ENCODE data around the gene HACD1. TPM values are rescaled to one million over a fixed set of nuclear protein-coding genes. Genes with fewer than 3 reads are reported as not detected.
A peak's percentile ranks its signal among the peaks of the same experiment; 100 is the strongest.

The HACD1 gene
- total RNA-seq, 1 donor from 2014 or later = 17.5 TPM

DNA sequence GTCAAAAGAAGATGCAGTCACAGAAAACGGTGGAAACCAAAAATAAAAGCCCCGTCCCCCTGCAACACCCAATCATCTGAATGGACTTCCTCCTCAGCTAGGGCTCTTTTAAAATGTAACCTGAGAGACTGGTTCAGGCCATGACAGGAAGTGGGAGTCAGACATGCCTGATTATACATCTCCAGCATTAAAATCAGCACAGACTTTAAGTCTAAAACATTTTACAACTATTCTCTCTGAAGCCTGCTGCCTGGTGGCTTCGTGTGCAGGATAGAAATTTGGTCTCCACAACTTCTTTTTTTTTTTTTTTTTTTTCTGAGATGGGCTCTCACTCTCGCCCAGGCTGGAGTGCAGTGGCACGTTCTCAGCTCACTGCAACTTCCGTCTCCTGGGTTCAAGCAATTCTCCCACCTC, 30.3 kb downstream of the HACD1 start:
- DNase-seq (ENCODE audit: low read depth in 2 of 2) = peak in 1 of 2 donors; percentile 13

DNA sequence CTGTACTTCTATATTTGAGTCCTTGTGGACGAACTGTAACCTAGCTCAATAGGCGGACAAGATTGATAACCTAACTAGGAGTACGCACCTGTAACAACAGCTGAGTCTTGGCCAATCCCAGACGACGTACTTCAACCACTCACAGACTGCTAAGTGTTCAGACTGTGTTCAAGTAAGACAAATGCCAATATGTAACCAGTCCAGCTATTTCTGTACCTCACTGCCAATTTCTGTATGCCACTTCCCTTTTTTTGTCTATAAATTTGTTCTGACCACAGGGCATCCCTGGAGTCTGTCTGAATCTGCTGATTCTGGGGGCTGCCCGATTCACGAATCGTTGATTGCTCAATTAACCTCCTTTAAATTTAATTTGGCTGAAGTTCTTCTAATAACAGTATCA, 32.2 kb downstream of the HACD1 start:
- DNase-seq (ENCODE audit: low read depth in 2 of 2) = no peak

GRCh38 chr10:17580885-17581284, 36.3 kb downstream of the HACD1 start:
- no peak for DNase-seq (ENCODE audit: low read depth in 2 of 2)

GRCh38 chr10:17578603-17579002, 38.6 kb downstream of the HACD1 start:
- DNase-seq (ENCODE audit: low read depth in 2 of 2) = peak; percentile 80 to 98

DNA sequence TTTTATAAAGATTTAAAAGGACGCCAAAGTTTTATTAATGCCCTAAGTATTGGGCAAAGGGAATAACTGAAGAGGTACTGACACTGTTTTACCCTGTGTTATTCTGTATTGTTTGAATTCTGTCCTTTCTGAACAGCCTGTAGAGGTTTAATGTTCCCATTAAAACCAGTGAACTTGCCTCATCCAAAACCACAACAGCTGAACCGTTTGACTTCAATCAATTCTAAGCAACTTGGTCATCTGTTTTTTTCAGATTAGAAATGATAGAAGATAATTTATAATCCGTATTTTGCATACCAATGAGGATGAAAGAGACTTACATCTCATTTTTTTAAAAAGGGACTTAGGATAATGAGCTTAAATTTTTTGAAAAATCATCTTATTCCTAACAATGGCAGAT, 40.4 kb downstream of the HACD1 start:
- no peak for DNase-seq (ENCODE audit: low read depth in 2 of 2)

GRCh38 chr10:17564911-17565310, 52.3 kb downstream of the HACD1 start:
- no peak for DNase-seq (ENCODE audit: low read depth in 2 of 2)

GRCh38 chr10:17563452-17563851, 53.7 kb downstream of the HACD1 start:
- no peak for DNase-seq (ENCODE audit: low read depth in 2 of 2)

DNA sequence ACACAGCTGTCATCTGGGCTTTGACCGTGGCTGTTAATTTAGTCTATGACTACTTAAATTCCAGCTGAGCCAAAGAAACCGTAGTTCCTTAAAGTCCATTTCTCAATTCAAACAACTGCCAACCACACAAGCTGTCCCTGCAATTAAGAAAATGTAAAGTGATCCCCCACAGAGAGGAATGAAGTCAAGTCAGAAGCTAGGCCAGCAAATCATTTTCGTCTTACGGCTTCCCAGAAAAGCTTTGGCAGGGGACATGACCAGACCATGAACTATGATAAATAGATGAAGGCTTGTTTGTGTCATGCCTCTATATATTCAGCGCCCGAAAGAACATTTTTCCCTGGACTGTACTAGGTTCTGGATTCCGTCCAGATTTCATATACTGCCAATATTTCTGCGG, 54.6 kb downstream of the HACD1 start:
- peak in 1 of 2 donors; percentile 2 for DNase-seq (ENCODE audit: low read depth in 2 of 2)

DNA sequence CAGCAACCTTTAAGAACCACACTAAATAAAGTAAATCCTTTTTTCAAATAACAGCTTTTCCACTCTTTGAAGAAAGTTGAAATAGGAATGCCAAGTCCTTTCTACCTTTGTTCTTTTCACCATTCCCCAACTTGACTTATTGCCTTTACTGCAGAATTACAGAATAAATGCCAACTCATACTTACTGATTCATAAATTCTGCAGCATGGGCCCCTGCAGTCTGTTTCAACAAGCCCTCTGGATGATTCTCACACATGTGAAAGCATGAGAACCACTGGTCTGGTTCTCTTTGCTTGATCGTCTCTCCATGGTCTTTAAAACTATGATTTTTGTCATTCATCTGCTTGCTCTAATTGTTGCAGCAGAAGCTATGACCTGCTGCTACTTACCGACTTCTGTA, 56.1 kb downstream of the HACD1 start:
- DNase-seq (ENCODE audit: low read depth in 2 of 2) = no peak

DNA sequence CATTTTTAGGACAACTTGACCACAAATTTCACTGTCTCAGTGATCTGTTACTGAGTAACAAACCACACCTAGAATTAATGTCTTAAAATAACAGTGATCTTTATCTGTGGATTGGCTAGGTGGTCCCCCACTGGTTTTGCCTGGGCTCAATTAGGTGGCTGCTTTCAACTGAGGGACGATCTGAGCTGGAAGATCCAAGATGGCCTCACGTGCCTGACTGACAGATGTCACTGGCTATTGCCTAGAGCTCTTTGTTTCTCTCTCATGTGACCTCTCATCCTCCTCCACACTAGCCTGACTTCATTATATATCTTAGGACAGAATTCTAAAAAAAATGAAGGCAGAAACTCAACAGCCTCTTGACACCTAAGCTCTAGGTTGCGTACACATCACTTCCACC, 59.7 kb downstream of the HACD1 start:
- DNase-seq (ENCODE audit: low read depth in 2 of 2) = no peak

DNA sequence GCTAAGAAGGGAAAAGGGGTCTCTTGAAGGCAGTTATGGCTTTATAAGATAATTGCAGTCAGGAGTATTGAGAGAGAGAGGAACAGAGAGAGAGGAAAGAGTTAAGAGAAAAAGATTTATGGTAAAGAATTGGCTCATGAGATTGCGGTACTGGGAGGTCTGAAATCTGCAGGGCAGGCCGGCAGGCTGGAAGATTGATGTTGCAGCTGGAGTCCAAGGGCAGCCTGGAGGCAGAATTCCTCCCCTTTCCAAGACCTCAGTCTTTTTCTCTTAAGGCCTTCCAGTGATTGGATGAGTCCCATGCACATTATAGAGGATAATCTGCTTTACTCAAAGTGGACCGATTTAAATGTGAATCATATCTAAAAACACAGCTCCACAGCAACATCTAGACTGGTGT, 68.4 kb downstream of the HACD1 start:
- no peak for DNase-seq (ENCODE audit: low read depth in 2 of 2)

DNA sequence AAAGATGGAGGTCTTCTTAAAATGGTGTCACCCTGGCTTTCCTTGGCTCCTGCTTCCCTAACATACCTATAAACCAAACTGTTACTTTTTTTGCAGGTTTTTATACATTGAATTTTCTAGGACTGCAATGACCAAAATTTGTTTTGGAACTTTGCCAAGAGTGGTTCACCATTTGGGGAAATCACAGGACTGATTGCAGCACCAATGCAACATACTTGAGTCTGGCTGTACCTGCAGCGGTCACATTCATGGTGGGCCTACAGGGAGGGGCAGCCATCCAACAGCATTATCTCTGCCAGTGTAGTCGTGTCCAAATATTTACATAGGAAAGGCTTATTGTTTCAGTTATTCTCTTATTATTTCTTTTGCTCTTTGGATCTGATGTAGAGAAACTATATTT, 69.0 kb downstream of the HACD1 start:
- peak in 1 of 2 donors; percentile 82 for DNase-seq (ENCODE audit: low read depth in 2 of 2)

DNA sequence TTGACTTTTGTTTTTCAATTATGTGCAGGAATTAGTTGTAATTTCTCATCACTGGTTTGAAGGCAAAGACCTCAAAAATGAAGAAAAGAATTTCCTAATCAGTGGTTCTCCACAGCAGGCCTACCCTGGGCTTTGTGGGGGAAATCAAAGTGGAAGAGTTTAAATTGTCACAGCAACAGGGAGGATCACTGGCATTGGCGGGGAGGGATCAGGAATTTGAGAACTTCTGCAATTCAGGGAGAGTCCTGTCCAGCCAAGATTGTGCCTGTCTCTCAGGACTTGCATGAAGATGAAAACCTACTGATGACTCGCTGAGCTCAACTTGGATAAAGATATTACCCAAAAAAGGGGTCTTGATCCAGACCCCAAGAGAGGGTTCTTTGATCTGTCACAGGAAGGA, 70.1 kb downstream of the HACD1 start:
- DNase-seq (ENCODE audit: low read depth in 2 of 2) = no peak

DNA sequence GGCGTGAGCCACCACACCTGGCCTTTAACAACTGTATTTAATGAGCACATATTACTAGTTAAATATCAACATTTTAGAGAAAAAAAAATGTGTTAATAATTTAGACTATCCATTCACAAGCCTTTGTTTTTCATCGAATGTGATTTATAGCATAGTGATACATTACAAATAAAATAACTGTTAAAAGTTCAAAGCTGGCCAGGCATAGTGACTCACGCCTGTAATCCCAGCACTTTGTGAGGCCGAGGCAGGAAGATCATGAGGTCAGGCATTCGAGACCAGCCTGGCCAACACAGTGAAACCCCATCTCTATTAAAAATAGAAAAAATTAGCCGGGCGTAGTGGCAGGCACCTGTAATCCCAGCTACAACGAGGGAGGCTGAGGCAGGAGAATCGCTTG, 72.7 kb downstream of the HACD1 start:
- no peak for DNase-seq (ENCODE audit: low read depth in 2 of 2)

Other genes starting within 250 kb of the HACD1 start
- 0.20 and 0.87 TPM in 2 replicates for gene ST8SIA6, start 162.8 kb downstream of the HACD1 start, total RNA-seq
- 7.6 and 10.1 TPM in 2 replicates for gene STAM, start 26.8 kb upstream of the HACD1 start, total RNA-seq
- gene TMEM236, start 134.8 kb upstream of the HACD1 start, total RNA-seq = 0.65 and 0.79 TPM in 2 replicates
- gene MRC1, start 192.0 kb upstream of the HACD1 start, total RNA-seq = 148 and 201 TPM in 2 replicates

All from lung microvascular endothelial cell (primary cell).